HG03025 (cell line): ENCODE results near the gene HIGD1A.

Experiments used
- ATAC-seq: cut with Tn5 transposase; IDR thresholded peaks from one replicate; pipeline ENCODE4 v1.9.1; 2021; ENCODE audit warnings: mild to moderate bottlenecking, moderate library complexity; ENCODE audit not compliant: unreplicated experiment, low FRiP score

Gene HIGD1A

GRCh38 chr3:42762046-42762724 lies 42.1 kb downstream of the HIGD1A start:
- ATAC-seq: no peak

GRCh38 chr3:42758126-42758525 lies 46.2 kb downstream of the HIGD1A start:
- no peak for ATAC-seq

GRCh38 chr3:42756681-42757213 lies 47.5 kb downstream of the HIGD1A start:
- no peak for ATAC-seq

- ATAC-seq: no peak
Observed at GRCh38 chr3:42755681-42756578, 48.4 kb downstream of the HIGD1A start.

- ATAC-seq: no peak
Observed at GRCh38 chr3:42753757-42754156, 50.5 kb downstream of the HIGD1A start.

GRCh38 chr3:42752961-42753360 lies 51.3 kb downstream of the HIGD1A start:
- no peak for ATAC-seq

GRCh38 chr3:42752441-42752840 lies 51.8 kb downstream of the HIGD1A start:
- no peak for ATAC-seq

- no peak for ATAC-seq
Observed at GRCh38 chr3:42751609-42752008, 52.7 kb downstream of the HIGD1A start.

GRCh38 chr3:42750834-42751233 lies 53.5 kb downstream of the HIGD1A start:
- no peak for ATAC-seq

GRCh38 chr3:42749753-42750231 lies 54.5 kb downstream of the HIGD1A start:
- ATAC-seq: no peak

- ATAC-seq: no peak
Observed at GRCh38 chr3:42749025-42749752, 55.1 kb downstream of the HIGD1A start.

GRCh38 chr3:42747581-42747980 lies 56.7 kb downstream of the HIGD1A start:
- no peak for ATAC-seq

- no peak for ATAC-seq
Observed at GRCh38 chr3:42746455-42747450, 57.5 kb downstream of the HIGD1A start.

GRCh38 chr3:42745776-42746454 lies 58.4 kb downstream of the HIGD1A start:
- ATAC-seq: no peak

- no peak for ATAC-seq
Observed at GRCh38 chr3:42745291-42745745, 59.0 kb downstream of the HIGD1A start.

- no peak for ATAC-seq
Observed at GRCh38 chr3:42743204-42743995, 60.9 kb downstream of the HIGD1A start.

GRCh38 chr3:42742688-42743087 lies 61.6 kb downstream of the HIGD1A start:
- no peak for ATAC-seq

- no peak for ATAC-seq
Observed at GRCh38 chr3:42742259-42742658, 62.0 kb downstream of the HIGD1A start.
